Body of pancreas (tissue), 4 donors: ENCODE data around the gene ZDHHC3.

ENCODE experiments used
- POLR2A ChIP-seq, 3 donors: fragments of 450-650 bp; IDR thresholded peaks; one replicate each; pipeline ENCODE4 v1.6.1; 2016; ENCODE audit warnings: antibody characterized with exemption in 3 of 3, mild to moderate bottlenecking in 2 of 3
- TF ChIP-seq, protein P1 (sequence below), 7 experiments: fragments of 450-650 bp in 4 of 7; fragments of 200-600 bp in 3 of 7; sonication (generic) in 3 of 7; IDR thresholded peaks; one replicate each; pipeline ENCODE4 v1.5.1; 2016 to 2019; ENCODE audit warnings: antibody characterized with exemption in 7 of 7

DNA sequence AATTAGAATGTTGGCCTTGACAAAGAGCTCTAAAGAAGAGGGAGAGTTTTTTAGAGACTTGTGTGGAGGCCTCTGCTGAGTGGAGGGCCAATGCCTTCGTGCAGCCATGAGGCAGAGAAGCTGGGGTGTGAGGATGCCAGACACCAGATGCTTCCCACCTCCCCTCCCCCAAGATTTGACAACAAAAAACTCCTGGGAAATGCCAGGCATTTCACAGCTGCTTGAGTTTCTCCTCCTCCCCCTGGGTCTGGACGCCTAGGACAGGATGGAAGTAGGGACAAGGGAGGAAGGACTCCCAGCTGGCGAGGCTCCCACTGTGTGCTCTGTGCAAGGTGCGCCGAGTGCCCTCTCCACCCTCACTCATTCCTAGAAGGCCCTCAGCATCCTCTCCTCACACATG lies 81.5 kb downstream of the ZDHHC3 start:
- TF ChIP-seq, protein P1, sequence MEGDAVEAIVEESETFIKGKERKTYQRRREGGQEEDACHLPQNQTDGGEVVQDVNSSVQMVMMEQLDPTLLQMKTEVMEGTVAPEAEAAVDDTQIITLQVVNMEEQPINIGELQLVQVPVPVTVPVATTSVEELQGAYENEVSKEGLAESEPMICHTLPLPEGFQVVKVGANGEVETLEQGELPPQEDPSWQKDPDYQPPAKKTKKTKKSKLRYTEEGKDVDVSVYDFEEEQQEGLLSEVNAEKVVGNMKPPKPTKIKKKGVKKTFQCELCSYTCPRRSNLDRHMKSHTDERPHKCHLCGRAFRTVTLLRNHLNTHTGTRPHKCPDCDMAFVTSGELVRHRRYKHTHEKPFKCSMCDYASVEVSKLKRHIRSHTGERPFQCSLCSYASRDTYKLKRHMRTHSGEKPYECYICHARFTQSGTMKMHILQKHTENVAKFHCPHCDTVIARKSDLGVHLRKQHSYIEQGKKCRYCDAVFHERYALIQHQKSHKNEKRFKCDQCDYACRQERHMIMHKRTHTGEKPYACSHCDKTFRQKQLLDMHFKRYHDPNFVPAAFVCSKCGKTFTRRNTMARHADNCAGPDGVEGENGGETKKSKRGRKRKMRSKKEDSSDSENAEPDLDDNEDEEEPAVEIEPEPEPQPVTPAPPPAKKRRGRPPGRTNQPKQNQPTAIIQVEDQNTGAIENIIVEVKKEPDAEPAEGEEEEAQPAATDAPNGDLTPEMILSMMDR (IDR thresholded peaks at IDR 0.05) = no peak
- TF ChIP-seq POLR2A (IDR thresholded peaks at IDR 0.05) = no peak
